ENCODE data around the gene FGR.

DNA sequence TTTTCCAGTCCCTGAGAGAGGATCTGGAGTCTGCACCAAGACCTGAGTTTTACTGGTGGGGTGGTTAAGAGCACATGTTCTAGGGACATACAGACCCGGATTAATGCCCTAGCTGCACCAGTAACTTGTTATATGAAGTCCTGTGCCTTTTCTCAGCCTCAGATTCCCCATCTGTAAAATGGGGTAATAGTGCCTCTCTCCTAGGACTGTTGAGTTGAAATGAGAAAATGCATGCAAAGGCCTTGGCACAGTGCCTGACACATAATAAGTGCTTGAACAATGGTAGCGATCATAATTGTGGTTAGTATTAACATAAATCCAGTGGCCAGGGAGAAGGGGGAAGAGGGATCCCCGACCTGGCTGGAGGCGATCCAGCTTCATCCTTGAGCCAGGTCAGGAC lies 43.4 kb downstream of the FGR start:
- TF ChIP-seq, protein P1, sequence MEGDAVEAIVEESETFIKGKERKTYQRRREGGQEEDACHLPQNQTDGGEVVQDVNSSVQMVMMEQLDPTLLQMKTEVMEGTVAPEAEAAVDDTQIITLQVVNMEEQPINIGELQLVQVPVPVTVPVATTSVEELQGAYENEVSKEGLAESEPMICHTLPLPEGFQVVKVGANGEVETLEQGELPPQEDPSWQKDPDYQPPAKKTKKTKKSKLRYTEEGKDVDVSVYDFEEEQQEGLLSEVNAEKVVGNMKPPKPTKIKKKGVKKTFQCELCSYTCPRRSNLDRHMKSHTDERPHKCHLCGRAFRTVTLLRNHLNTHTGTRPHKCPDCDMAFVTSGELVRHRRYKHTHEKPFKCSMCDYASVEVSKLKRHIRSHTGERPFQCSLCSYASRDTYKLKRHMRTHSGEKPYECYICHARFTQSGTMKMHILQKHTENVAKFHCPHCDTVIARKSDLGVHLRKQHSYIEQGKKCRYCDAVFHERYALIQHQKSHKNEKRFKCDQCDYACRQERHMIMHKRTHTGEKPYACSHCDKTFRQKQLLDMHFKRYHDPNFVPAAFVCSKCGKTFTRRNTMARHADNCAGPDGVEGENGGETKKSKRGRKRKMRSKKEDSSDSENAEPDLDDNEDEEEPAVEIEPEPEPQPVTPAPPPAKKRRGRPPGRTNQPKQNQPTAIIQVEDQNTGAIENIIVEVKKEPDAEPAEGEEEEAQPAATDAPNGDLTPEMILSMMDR (conservative IDR thresholded peaks at IDR 0.05): no peak
- no peak for TF ChIP-seq ZFX (IDR thresholded peaks at IDR 0.05)
